ENCODE data around the gene NNT. TPM values are rescaled to one million over a fixed set of nuclear protein-coding genes. Genes with fewer than 3 reads are reported as not detected.
A peak's percentile ranks its signal among the peaks of the same experiment; 100 is the strongest.

Gene NNT
- total RNA-seq, 1 donor = 94.8 TPM

- no peaks in the 10 kb centered on the region for H3K9me3 ChIP-seq (ENCODE audit: low read depth, low read length)
- H3K79me2 ChIP-seq (ENCODE audit: insufficient read depth, low read length) = peaks cover 51% of the 10 kb centered on the region
- H2AFZ ChIP-seq (ENCODE audit: low read length) = peak within 1 kb of the TSS; percentile 88
- H3K27me3 ChIP-seq (ENCODE audit: insufficient read depth, low read length) = no peaks in the 10 kb centered on the region
- H4K20me1 ChIP-seq (ENCODE audit: insufficient read depth, low read length) = peaks cover 11% of the 10 kb centered on the region
- peaks cover 12% of the 10 kb centered on the region for H3K36me3 ChIP-seq (ENCODE audit: insufficient read depth, low read length)
- peak within 1 kb of the TSS; percentile 72 for H3K27ac ChIP-seq (ENCODE audit: low read depth, low read length)
- peak within 1 kb of the TSS; percentile 82 for H3K4me3 ChIP-seq (ENCODE audit: insufficient read depth, low read length)
- DNase-seq (ENCODE audit: insufficient read length, low spot score, missing footprints) = peak; percentile 98
- H3K4me1 ChIP-seq (ENCODE audit: insufficient read depth, low read length) = peaks cover 37% of the 10 kb centered on the region
- H3K4me2 ChIP-seq (ENCODE audit: insufficient read depth, low read length) = peak within 1 kb of the TSS; percentile 94
- peak; percentile 43 for TF ChIP-seq CTCF (IDR thresholded peaks at IDR 0.05; ENCODE audit: extremely low read depth, low read depth, low read length)
Measured at GRCh38 chr5:43556857-43557542, 46.0 kb upstream of the NNT start, which contains the start of gene PAIP1. PAIP1 (minus strand) TSS chr5:43557077; CDS start chr5:43556846, 231 bp downstream.

GRCh38 chr5:43560128-43560527 is 42.9 kb upstream of the NNT start:
- H3K4me3 ChIP-seq (ENCODE audit: insufficient read depth, low read length) = no peak overlapping the region
- H3K9me3 ChIP-seq (ENCODE audit: low read depth, low read length) = no peaks in the 10 kb centered on the region
- peak overlapping the region; percentile 16 for H3K27ac ChIP-seq (ENCODE audit: low read depth, low read length)
- peaks cover 37% of the 10 kb centered on the region for H3K4me1 ChIP-seq (ENCODE audit: insufficient read depth, low read length)
- peaks cover 19% of the 10 kb centered on the region for H3K79me2 ChIP-seq (ENCODE audit: insufficient read depth, low read length)
- peak overlapping the region; percentile 14 for H3K4me2 ChIP-seq (ENCODE audit: insufficient read depth, low read length)
- DNase-seq (ENCODE audit: insufficient read length, low spot score, missing footprints) = peak; percentile 9
- TF ChIP-seq CTCF (IDR thresholded peaks at IDR 0.05; ENCODE audit: extremely low read depth, low read depth, low read length) = no peak
- no peak overlapping the region for H2AFZ ChIP-seq (ENCODE audit: low read length)
- H3K27me3 ChIP-seq (ENCODE audit: insufficient read depth, low read length) = no peaks in the 10 kb centered on the region
- no peaks in the 10 kb centered on the region for H3K36me3 ChIP-seq (ENCODE audit: insufficient read depth, low read length)
- H4K20me1 ChIP-seq (ENCODE audit: insufficient read depth, low read length) = no peaks in the 10 kb centered on the region

GRCh38 chr5:43561356-43561755 is 41.6 kb upstream of the NNT start:
- Histone ChIP-seq H2AFZ (ENCODE audit: low read length) (no peak overlapping the region), H4K20me1 (ENCODE audit: insufficient read depth, low read length) (no peaks in the 10 kb centered on the region), H3K4me1 (ENCODE audit: insufficient read depth, low read length) (peaks cover 31% of the 10 kb centered on the region), H3K79me2 (ENCODE audit: insufficient read depth, low read length) (peaks cover 7% of the 10 kb centered on the region), H3K4me2 (ENCODE audit: insufficient read depth, low read length) (peak overlapping the region; percentile 20), H3K9me3 (ENCODE audit: low read depth, low read length) (no peaks in the 10 kb centered on the region), H3K27me3 (ENCODE audit: insufficient read depth, low read length) (no peaks in the 10 kb centered on the region), H3K36me3 (ENCODE audit: insufficient read depth, low read length) (no peaks in the 10 kb centered on the region), H3K4me3 (ENCODE audit: insufficient read depth, low read length) (no peak overlapping the region), H3K27ac (ENCODE audit: low read depth, low read length) (no peak overlapping the region)
- no peak for TF ChIP-seq CTCF (IDR thresholded peaks at IDR 0.05; ENCODE audit: extremely low read depth, low read depth, low read length)
- DNase-seq (ENCODE audit: insufficient read length, low spot score, missing footprints) = peak; percentile 90

GRCh38 chr5:43563321-43563720 is 39.7 kb upstream of the NNT start:
- H3K4me1 ChIP-seq (ENCODE audit: insufficient read depth, low read length) = peaks cover 31% of the 10 kb centered on the region
- no peak overlapping the region for H3K27ac ChIP-seq (ENCODE audit: low read depth, low read length)
- no peak for TF ChIP-seq CTCF (IDR thresholded peaks at IDR 0.05; ENCODE audit: extremely low read depth, low read depth, low read length)
- no peak overlapping the region for H3K4me3 ChIP-seq (ENCODE audit: insufficient read depth, low read length)
- DNase-seq (ENCODE audit: insufficient read length, low spot score, missing footprints) = peak; percentile 8
- H3K27me3 ChIP-seq (ENCODE audit: insufficient read depth, low read length) = no peaks in the 10 kb centered on the region
- H4K20me1 ChIP-seq (ENCODE audit: insufficient read depth, low read length) = no peaks in the 10 kb centered on the region
- H3K4me2 ChIP-seq (ENCODE audit: insufficient read depth, low read length) = no peak overlapping the region
- H3K9me3 ChIP-seq (ENCODE audit: low read depth, low read length) = no peaks in the 10 kb centered on the region
- H3K36me3 ChIP-seq (ENCODE audit: insufficient read depth, low read length) = no peaks in the 10 kb centered on the region
- no peaks in the 10 kb centered on the region for H3K79me2 ChIP-seq (ENCODE audit: insufficient read depth, low read length)
- H2AFZ ChIP-seq (ENCODE audit: low read length) = no peak overlapping the region
